Ovary (tissue), 3 donors: ENCODE results near the gene FANCC.

Experiments
- POLR2A ChIP-seq: fragments of 450-650 bp; IDR thresholded peaks from one replicate; pipeline ENCODE4 v1.6.1; 2017; ENCODE audit warnings: antibody characterized with exemption, mild to moderate bottlenecking, moderate library complexity
- TF ChIP-seq, protein P1 (sequence below), 3 donors: fragments of 450-650 bp in 2 of 3; fragments of 200-600 bp in 1 of 3; IDR thresholded peaks; one replicate each; pipeline versions ENCODE4 v1.5.1 to v1.8.0; 2016 to 2022; ENCODE audit warnings: antibody characterized with exemption in 3 of 3, mild to moderate bottlenecking in 1 of 3
- donor health status: DM: no; HTN: no; CAD: no.

DNA sequence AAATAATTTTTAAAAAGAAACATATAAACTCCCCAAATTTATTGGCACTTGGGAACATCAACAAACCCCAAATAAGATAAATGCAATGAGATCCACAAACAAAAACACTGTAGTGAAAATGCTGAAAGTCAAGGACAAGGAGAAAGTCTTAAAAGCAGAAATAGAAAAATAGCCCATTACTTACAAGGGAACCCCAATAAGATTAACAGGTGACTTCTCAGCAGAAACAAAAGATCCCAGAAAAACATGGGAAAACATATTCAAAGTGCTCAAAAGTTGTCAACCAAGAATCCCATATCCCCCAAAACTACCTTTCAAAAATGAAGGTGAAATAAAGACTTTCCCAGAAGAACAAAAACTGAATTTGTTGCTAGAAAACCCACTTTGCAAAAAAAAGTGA, 40.0 kb downstream of the FANCC start:
- TF ChIP-seq, protein P1, sequence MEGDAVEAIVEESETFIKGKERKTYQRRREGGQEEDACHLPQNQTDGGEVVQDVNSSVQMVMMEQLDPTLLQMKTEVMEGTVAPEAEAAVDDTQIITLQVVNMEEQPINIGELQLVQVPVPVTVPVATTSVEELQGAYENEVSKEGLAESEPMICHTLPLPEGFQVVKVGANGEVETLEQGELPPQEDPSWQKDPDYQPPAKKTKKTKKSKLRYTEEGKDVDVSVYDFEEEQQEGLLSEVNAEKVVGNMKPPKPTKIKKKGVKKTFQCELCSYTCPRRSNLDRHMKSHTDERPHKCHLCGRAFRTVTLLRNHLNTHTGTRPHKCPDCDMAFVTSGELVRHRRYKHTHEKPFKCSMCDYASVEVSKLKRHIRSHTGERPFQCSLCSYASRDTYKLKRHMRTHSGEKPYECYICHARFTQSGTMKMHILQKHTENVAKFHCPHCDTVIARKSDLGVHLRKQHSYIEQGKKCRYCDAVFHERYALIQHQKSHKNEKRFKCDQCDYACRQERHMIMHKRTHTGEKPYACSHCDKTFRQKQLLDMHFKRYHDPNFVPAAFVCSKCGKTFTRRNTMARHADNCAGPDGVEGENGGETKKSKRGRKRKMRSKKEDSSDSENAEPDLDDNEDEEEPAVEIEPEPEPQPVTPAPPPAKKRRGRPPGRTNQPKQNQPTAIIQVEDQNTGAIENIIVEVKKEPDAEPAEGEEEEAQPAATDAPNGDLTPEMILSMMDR (IDR thresholded peaks at IDR 0.05) = no peak
- TF ChIP-seq POLR2A = no peak
